ENCODE measurements around the gene PDZD2. TPM values are rescaled to one million over a fixed set of nuclear protein-coding genes. Genes with fewer than 3 reads are reported as not detected.

Gene PDZD2
- total RNA-seq, 1 donor from 2014 or later, result 80.1 TPM

DNA sequence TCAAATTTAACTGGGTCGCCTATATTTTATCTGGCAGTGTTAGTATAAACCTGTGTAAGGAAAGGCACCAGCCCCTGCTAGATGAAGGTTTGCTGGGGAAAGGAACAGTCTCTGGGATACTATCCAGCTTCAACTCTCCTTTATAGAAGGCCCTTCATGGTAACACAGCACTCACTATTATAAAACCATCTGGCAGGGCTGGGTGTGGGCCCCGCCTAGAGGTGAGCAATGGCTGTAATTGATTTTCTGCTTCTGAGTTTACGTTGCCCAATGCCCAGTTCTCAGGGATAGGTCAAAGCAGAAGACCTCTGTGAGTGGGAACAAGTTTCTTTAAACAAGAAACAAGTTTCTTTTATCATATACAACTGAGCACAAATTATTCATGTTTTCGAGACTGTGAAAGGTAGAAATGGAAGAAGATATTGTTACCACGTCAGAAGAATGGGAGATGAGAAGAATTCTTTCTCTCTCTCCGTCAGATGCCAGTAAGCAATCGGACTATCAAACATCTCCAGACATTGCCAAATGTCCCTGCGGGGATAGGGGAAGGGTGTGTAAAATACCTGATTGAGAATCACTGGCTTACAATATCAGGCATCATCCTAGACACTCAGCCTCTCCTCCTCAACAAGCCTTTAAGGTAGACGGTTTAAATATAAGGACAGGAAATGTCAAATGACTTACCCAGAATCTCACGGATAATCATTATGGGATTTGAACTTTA, 205.9 kb downstream of the PDZD2 start:
- ATAC-seq (peak; percentile 72), DNase-seq (no peak)
- intact Hi-C loops (cut with micrococcal nuclease), result no loop called here

DNA sequence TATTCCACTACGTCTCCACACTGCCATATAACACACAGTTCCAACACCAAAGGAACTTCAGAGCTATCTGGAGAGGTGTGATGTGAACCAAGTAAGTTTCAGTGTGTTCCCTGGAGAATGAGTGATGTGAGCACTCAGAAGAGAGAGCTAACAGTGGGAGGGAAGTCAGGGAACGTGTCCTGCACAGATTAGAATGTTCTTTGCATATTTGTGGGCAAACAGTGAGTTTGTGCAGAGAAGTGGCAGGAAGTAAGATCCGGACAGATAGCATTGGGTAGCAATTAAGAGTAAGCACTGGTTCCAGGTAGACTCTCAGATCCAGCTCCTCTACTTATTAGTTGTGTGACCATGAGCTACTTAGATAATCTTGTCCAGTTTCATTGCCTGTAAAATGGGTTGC, 206.4 kb downstream of the PDZD2 start:
- intact Hi-C loops (cut with micrococcal nuclease), result no loop called here
- ATAC-seq, result no peak
- no peak for DNase-seq

DNA sequence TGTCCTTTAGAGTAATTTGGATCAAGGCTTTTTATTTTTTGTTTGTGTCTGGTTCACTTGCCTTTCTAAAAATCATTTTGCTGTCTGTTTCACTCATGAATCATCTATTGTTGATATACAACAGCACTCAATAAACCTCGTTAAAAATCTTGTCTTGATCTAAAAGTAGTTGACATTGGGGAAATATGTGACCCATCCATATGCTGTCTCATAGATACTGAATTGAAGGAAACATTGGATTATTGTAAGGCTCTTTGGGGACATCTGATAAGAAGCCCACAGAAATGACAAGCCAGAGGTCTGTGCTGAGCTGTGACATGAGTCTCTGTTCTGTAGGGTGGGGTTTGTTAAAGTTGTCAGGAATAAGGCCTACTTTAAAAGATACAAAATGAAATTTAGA, 208.0 kb downstream of the PDZD2 start:
- ATAC-seq (no peak), DNase-seq (no peak)
- intact Hi-C loops (cut with micrococcal nuclease), result no loop called here

DNA sequence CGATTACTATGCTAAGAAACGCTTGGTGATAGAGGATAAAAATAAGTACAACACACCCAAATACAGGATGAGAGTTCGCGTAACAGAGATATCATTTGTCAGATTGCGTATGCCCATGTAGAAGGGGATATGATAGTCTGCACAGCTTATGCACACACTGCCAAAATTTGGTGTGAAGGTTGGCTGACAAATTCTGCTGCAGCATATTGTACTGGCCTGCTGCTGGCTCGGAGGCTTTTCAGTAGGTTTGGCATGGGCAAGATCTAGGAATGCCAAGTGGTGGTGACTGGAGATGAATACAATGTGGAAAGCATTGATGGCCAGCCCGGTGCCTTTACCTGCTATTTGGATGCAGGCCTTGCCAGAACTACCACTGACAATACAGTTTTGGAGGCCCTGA, 208.4 kb downstream of the PDZD2 start:
- intact Hi-C loops (cut with micrococcal nuclease), result no loop called here
- peak; percentile 90 for ATAC-seq
- DNase-seq, result peak; percentile 58

DNA sequence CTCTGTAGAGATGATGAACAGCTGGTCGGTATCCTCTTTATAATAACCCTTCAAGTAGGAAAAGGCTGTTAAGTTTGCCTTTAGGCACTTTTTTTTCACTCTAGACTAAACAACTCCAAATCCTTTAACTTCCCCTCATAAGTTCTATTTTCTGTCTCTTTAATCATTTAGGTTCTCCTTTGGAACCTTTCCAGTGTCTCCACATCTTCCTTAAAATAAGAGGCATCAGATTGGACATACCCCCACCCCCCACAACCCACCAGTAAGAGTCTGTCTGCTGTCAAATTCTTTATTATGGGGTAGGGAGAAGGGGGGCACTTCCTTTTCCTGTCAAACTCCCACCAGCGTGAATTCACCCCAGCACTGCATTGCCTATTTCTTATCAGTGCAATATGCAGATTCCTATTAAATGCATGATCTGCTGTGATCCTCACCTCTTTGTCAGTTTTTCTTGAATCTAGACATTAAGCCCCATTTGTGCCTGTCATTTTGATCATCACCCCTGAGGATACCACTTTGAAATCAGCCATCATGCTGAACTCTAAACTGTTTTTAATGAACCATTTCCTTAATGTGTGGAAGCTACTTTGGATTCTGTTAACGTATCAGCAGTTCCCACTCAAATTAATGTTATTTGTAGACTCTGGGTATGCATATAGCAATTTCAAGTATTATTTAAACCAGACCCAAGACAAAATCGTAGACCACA, 212.2 kb downstream of the PDZD2 start:
- ATAC-seq (no peak), DNase-seq (no peak)
- intact Hi-C loops (cut with micrococcal nuclease), result no loop called here

DNA sequence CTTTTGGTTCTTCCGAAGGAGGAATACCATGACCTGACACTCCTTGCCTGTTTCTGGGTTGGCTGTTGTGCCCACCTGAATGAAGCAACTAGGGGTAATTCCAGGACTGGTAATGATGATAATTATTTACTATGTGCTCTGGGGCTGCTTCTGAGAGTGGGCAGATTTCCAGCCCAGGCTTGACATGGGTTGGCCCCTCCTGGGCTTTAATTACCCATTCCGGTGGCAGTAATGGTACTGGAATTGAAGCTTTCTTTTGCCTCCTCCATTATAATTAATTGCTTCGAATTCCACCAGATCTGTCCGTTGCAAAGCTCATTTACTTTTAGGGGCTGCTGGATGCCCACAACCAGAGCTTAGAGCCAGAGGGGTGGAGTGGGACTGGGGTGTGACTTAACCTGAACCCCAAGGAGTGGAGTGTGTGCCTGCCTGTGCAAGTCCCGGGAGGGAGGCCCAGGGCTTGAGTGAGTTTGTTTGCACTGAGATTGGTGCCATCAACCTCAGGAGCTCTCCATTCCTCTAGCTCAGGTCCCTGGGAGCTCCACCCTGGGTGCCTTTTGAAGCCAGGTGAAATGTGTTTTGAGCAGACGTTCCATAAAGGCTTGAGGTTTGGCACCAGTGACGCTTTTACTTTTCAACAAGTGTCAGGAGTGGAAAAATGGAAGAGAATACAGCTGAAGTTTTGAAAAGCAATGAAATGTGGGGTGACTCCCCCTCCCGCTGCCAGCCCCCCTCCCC, 214.6 kb downstream of the PDZD2 start:
- intact Hi-C loops (cut with micrococcal nuclease), result no loop called here
- no peak for DNase-seq

GRCh38 chr5:31854181-31855133, 215.5 kb downstream of the PDZD2 start:
- intact Hi-C loops (cut with micrococcal nuclease), result no loop called here
- DNase-seq, result peak; percentile 67
- ATAC-seq, result peak; percentile 86

More for the DNA sequence above, 214.6 kb downstream of the PDZD2 start:
- ATAC-seq, result no peak

DNA sequence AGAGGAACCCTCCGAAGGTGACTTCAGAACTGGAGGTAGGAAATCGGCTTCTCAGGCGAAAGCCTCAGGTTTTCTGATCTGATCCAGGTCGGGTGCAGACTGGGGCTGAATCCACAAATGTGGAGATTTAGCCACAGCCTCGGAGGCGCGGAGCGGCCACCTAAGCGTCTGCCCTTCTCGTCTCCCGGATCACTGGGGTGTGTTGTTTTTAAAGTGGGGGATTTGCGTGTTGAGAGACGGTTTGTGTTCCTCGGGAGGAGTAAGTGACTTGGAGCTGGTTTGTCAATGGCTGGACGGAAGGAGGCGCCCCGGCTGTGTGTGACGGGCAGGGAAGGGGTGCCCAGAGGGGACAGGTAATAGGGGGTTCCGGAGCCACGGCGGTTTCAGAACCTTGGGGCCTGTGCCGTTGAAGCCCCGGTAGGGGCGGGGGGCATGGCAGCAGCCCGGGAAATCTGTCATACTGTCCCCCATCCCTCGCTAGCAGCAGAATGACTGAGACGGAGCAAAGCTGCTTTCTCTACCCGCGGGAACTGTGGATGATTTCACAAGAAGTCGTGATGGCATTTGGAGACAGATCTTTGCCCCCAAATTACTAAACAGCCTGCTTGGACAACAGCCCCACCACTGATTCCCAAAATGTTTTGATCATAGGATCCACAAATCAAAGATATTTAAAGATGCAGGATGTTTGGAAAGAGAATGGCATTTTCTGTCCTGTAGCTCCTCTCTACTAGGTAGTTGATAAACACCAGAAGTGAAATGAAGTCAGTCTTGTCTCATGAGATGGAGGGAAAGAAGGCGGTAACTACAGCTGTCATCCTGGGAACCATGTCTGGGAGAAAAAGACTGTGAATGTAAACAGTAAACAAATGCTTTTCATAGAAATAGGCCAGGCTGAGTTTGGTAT, 216.5 kb downstream of the PDZD2 start:
- ATAC-seq (peak; percentile 66), DNase-seq (peak; percentile 48)
- intact Hi-C loops (cut with micrococcal nuclease), result no loop called here

- intact Hi-C loops (cut with micrococcal nuclease), result no loop called here
- ATAC-seq, result no peak
- no peak for DNase-seq
These were observed 220.2 kb downstream of the PDZD2 start for GRCh38 chr5:31859096-31859495.

- intact Hi-C loops (cut with micrococcal nuclease), result no loop called here
- DNase-seq (no peak), ATAC-seq (no peak)
These were observed 221.3 kb downstream of the PDZD2 start for GRCh38 chr5:31860278-31860677.

DNA sequence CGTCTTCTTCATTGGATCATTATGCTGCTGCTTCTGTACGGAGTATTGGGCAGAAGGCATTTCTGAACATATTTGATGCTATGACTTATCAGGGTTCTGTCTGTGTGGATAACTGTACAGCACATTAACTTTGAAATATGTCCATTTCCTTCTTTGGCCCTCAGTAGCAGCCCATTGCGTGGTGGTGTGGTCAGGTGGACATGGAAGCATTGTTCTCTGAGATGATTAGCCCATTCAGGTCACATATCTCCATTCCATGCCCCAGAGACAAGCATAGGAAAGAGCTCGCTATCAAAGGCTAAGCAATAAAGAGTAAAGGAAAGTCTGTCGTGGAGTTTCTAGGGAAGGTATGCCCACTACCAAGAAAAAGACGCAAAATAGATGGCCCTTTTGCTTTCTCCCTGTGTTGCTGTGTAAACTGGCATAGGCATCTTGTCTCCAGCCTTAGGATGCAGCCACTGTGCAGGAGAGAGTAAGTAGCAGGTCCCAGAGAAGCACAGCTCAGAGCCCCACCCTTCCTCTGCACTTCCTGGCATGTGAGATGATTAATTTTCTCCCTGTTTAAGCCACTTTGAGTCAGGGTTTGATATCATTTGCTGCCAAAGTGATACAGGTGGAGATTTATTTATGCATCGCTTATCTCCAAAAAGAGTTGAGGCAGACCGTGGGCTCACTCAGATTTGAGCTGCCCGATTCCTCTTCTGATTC, 221.9 kb downstream of the PDZD2 start:
- no peak for DNase-seq
- intact Hi-C loops (cut with micrococcal nuclease), result no loop called here
- peak; percentile 41 for ATAC-seq

GRCh38 chr5:31861601-31862000, 222.7 kb downstream of the PDZD2 start:
- intact Hi-C loops (cut with micrococcal nuclease), result no loop called here

GRCh38 chr5:31863991-31864411, 225.1 kb downstream of the PDZD2 start:
- intact Hi-C loops (cut with micrococcal nuclease), result no loop called here
- DNase-seq, result no peak
- ATAC-seq, result no peak

More at GRCh38 chr5:31861601-31862000, 222.7 kb downstream of the PDZD2 start:
- ATAC-seq (no peak), DNase-seq (no peak)

DNA sequence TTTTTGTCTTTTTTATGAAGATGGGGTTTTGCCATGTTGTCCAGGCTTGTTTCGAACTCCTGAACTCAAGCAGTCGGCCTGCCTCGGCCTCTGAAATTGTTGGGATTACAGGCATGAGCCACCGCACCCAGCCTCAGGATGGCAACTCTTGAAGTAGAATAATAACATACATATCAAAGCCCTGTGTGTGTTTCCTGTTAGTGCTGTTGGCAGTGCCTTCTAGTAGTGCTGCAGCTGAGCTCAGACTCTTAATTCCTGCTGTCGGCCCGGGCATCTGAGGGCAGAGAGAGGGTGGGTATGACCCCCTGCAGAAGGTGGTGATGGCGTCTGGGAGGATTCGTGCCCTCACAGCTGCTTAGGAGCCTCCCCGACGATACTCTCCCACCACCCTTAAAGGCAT, 227.2 kb downstream of the PDZD2 start:
- no peak for ATAC-seq
- intact Hi-C loops (cut with micrococcal nuclease), result no loop called here
- no peak for DNase-seq

DNA sequence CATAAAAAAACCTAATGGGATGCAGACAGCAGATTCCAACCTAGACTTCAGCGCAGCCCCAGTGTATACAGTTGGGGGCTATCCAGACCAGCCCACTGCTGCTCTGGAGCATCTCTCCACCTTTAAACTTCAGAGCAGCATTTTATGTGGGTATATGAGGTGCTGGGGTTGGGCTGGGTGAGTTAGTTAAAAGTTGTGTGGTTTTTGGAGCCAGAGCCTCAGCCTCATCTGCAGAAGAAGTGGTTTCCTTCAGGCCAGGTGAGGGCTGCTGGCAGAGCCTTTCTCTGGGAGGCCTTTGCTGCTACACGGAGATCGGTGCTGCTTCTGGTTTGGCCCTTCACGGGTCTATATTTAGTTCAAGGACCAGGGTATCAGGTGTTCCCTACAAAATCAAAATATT, 228.3 kb downstream of the PDZD2 start:
- ATAC-seq (peak; percentile 64), DNase-seq (no peak)
- intact Hi-C loops (cut with micrococcal nuclease), result no loop called here

DNA sequence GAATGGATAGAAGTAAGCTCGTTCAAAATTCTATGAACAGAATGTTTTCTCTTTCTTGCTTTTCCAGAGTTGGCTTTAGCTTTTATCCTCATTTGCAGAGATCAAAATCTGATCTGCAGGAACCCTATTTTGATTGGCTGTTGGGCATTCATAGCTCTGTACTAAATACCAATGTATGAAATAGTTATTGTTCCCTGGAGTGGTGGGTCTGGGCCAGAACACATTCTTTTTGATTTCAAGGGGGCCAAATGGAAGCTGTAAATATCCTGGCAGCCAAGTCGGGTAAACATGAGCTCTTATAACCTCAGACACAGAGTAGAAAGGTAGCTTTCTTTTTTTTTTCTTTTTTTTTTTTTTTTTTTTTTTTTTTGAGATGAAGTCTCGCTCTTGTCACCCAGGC, 241.5 kb downstream of the PDZD2 start:
- intact Hi-C loops (cut with micrococcal nuclease), result no loop called here
- no peak for ATAC-seq

DNA sequence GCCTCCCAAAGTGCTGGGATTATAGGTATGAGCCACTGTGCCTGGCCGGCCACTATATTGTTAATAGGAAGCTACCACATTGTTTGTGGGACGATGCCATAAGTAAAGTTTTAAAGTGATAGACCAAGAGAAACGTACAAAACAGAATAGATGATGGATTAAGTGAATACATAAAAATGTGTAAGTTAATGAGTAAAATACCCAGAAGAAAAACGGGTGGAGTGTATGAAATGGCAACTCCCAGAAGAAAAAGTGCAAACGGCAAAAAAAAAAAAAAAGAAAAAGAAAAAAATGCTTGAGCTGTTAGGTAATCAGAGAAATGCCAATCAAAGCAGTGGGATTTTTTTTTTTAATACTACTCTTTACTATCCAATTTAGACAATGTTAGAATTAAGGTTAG, 246.0 kb downstream of the PDZD2 start:
- ATAC-seq (no peak), DNase-seq (no peak)
- intact Hi-C loops (cut with micrococcal nuclease), result no loop called here

More for the DNA sequence above, 241.5 kb downstream of the PDZD2 start:
- no peak for DNase-seq
